Activated naive CD8-positive, alpha-beta T cell treated with anti-CD3 and anti-CD28 coated beads, Interleukin-2, amount 50 U/mL, for 24 hours (primary cell): ENCODE data around the gene SERPIND1.
"Not testable (repeated sequence)": the region's sequence is repeated elsewhere in the genome, so short reads cannot be mapped to it uniquely, and the experiment has no call there.

Source experiments
- ATAC-seq: fragments of 150-1000 bp; cut with Tn5 transposase; one replicate; pipeline ENCODE4 v1.10.0; 2021
- DNase-seq: peaks from one replicate; pipeline ENCODE4 v3.0.0; 2021
- H3K27ac Mint-ChIP-seq: one replicate; pipeline ENCODE4 v1.8.0; 2021; ENCODE audit warnings: mild to moderate bottlenecking, mixed read lengths
- H3K27me3 Mint-ChIP-seq: one replicate; pipeline ENCODE4 v1.8.0; 2021; ENCODE audit warnings: mixed read lengths
- H3K36me3 Mint-ChIP-seq: one replicate; pipeline ENCODE4 v1.8.0; 2021; ENCODE audit warnings: low read depth, mixed read lengths
- H3K4me1 Mint-ChIP-seq: one replicate; pipeline ENCODE4 v1.8.0; 2021; ENCODE audit warnings: mixed read lengths
- H3K4me3 Mint-ChIP-seq: one replicate; pipeline ENCODE4 v1.8.0; 2021; ENCODE audit warnings: mild to moderate bottlenecking, moderate library complexity, mixed read lengths
- H3K9me3 Mint-ChIP-seq: one replicate; pipeline ENCODE4 v1.8.0; 2021; ENCODE audit warnings: mixed read lengths

The SERPIND1 gene

DNA sequence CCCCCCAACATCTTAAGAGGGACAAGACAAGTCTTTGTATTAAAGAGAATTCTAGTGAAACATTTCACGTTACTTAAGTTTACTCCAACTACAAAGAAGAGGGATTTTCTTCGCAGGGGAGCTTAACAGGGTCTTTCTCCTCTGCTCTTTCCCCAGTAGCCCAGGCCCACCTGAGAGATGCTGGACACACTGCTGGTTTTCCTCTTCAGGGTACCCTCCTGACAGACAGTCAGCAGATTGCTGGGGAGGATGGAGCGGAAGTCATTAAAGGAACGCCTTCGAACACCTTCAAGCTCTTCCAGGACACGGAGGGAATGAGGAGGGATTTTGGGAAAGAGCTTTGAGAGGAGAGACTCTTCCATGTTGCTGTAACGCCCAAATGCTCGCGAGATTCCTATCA is 45.6 kb downstream of the SERPIND1 start:
- Mint-ChIP-seq H3K36me3 (peaks cover 20% of the 10 kb centered on the region), H3K4me3 (no peak overlapping the region), H3K9me3 (no peaks in the 10 kb centered on the region), H3K27me3 (no peaks in the 10 kb centered on the region), H3K27ac (no peak overlapping the region), H3K4me1 (no peaks in the 10 kb centered on the region)
- ATAC-seq (no peak), DNase-seq (no peak)

DNA sequence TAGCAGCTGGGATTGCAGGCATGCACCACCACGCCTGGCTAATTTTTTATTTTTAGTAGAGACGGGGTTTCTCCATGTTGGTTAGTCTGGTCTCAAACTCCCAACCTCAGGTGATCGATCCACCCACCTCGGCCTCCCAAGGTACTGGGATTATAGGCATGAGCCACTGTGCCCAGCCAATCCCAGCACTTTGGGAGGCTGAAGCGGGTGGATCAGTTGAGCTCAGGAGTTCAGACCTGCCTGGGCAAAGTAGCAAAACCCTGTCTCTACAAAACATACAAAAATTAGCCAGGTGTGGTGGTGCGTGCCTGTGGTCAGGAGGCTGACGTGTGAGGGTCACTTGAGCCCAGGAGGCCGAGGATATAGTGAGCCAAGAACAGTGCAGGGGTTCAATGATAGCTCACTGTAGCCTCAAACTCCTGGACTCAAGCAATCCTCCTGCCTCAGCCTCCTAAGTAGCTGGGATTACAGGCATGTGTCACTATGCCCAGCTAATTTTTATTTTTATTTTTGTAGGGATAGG is 47.9 kb downstream of the SERPIND1 start:
- ATAC-seq, DNase-seq, H3K9me3 Mint-ChIP-seq, H3K27me3 Mint-ChIP-seq, H3K27ac Mint-ChIP-seq, H3K4me3 Mint-ChIP-seq, H3K4me1 Mint-ChIP-seq: not testable (repeated sequence)
- H3K36me3 Mint-ChIP-seq = peaks cover 14% of the 10 kb centered on the region

DNA sequence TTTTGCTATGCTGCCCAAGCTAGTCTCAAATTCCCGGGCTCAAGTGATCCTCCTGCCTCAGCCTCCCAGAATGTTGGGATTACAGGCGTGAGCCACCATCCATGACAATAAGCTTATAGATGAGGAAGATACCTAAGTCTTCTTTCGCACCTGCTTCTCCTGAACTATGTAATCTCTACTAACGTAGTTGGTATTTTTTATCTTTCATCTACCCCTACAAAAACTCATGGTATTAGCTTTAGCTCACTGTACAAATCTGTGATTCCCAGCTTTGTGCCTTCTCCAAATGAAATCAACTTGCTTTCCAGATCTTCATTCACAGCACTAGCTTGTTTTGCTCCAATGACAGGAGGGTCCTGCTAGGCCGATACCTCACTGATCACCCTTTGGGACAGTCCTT is 48.3 kb downstream of the SERPIND1 start:
- Mint-ChIP-seq H3K4me3 (no peak overlapping the region), H3K27ac (no peak overlapping the region), H3K36me3 (peaks cover 13% of the 10 kb centered on the region), H3K4me1 (no peaks in the 10 kb centered on the region), H3K9me3 (no peaks in the 10 kb centered on the region), H3K27me3 (no peaks in the 10 kb centered on the region)
- no peak for ATAC-seq
- no peak for DNase-seq

DNA sequence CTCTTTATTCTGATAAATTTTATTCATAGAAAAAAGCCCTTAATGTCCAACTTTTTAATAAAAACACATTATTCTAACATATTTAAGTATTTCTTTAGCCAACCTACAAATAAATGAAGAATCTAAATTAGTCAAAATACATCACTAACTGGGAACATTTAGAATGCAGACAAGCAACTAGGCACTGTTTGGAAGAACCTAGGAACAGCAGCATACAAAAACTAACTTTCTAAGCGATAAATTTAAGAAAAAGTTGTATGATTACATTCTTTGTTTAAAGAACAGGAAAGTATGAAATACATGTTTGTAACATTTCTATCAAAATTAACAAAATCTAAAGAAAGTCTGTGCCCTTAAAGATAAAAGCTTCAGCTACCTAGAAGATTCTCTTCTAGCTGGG is 49.4 kb downstream of the SERPIND1 start:
- Mint-ChIP-seq H3K36me3 (peaks cover 13% of the 10 kb centered on the region), H3K9me3 (no peaks in the 10 kb centered on the region), H3K27me3 (no peaks in the 10 kb centered on the region), H3K4me1 (no peaks in the 10 kb centered on the region), H3K27ac (no peak overlapping the region), H3K4me3 (no peak overlapping the region)
- no peak for ATAC-seq
- DNase-seq = no peak

DNA sequence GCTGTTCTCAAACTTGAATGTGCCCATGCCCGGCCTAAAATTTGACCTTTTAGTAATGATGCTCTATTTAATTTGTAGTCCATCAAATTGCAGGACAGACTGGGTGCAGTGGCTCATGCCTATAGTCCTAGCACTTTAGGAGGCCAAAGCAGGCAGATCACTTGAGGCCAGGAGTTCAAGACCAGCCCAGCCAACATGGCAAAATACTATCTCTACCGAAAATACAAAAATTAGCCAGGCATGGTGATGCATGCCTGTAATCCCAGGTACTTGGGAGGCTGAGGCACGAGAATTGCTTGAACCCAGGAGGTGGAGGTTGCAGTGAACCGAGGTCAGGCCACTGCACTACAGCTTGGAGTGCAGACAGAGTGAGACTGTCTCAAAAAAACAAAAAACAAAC is 51.3 kb downstream of the SERPIND1 start:
- not testable (repeated sequence) for H3K27ac Mint-ChIP-seq, H3K9me3 Mint-ChIP-seq, H3K27me3 Mint-ChIP-seq, DNase-seq, ATAC-seq, H3K4me3 Mint-ChIP-seq, H3K4me1 Mint-ChIP-seq
- peaks cover 17% of the 10 kb centered on the region for H3K36me3 Mint-ChIP-seq

DNA sequence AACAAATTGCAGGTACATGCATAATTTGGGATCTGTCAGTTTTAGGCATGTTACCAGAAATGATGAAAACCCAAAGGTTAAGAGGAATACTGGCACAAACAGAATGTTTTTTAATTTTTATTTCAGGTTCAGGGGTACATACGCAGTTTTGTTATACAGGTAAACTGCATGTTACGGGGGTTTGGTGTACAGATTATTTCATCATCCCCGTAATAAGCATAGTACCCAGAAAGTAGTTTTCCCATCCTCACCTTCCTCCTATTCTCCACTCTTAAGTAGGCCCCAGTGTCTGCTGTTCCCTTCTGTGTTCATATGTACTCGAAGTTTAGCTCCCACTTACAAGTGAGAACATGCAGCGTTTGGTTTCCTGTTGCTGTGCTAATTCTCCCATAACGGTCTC is 51.7 kb downstream of the SERPIND1 start:
- no peaks in the 10 kb centered on the region for H3K27me3 Mint-ChIP-seq
- H3K4me3 Mint-ChIP-seq = no peak overlapping the region
- H3K9me3 Mint-ChIP-seq = no peaks in the 10 kb centered on the region
- no peak for ATAC-seq
- no peaks in the 10 kb centered on the region for H3K4me1 Mint-ChIP-seq
- peaks cover 21% of the 10 kb centered on the region for H3K36me3 Mint-ChIP-seq
- H3K27ac Mint-ChIP-seq = no peak overlapping the region
- no peak for DNase-seq

DNA sequence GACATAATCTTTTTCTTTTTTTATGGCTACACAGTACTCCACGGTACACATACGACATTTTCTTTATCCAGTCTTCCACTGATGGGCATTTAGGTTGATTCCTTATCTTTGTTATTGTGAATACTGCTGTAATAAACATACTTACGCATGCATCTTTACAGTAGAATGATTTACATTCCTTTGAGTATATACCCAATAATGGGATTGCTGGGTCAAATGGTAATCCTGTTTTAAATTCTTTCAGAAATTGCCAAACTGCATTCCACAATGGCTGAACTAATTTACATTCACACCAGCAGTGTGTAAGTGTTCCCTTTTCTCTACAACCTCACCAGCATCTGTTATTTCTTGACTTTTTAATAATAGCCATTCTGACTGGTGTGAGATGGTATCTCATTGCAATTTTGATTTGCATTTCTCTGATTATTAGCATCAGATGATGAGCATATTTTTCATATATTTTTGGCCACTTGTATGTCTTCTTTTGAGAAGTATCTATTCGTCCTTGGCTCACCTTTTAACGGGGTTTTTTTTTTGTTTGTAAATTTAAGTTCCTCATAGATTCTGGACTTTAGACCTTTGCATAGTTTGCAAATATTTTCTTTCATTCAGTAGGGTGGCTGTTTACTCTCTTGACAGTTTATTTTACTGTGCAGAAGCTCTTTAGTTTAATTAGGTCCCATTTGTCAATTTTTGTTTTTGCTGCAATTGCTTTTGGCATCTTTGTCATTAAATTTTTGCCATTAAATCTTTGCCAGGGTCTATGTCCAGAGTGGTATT is 52.6 kb downstream of the SERPIND1 start:
- peaks cover 25% of the 10 kb centered on the region for H3K36me3 Mint-ChIP-seq
- not testable (repeated sequence) for H3K4me3 Mint-ChIP-seq, H3K27me3 Mint-ChIP-seq, H3K9me3 Mint-ChIP-seq, H3K27ac Mint-ChIP-seq, H3K4me1 Mint-ChIP-seq, ATAC-seq, DNase-seq

DNA sequence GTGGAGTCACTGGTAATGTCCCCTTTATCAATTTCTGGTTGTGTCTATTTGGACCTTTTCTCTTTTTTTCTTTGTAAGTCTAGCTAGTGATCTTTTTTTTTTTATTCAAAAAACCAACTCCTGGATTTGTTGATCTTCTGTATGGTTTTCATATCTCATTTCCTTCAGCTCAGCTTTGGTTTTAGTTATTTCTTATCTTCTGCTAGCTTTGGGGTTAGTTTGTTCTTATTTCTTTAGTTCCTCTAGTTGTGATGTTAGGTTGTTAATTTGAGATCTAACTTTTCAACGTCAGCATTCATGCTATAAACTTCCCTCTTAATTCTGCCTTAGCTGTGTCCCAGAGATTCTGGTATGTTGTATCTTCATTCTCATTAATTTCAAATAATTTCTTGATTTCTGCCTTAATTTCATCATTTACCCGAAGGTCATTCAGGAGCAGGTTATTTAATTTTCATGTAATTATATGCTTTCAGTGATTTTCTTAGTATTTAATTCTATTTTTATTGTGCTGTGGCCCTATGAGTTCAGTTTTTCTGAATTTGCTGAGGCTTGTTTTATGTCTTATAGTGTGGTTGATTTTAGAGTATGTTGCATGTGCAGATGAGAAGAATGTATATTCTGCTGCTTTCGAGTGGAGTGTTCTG is 55.7 kb downstream of the SERPIND1 start:
- Mint-ChIP-seq H3K36me3 (peaks cover 33% of the 10 kb centered on the region), H3K27me3 (no peaks in the 10 kb centered on the region), H3K27ac (no peak overlapping the region), H3K9me3 (no peaks in the 10 kb centered on the region), H3K4me1 (no peaks in the 10 kb centered on the region), H3K4me3 (no peak overlapping the region)
- DNase-seq (no peak), ATAC-seq (no peak)

DNA sequence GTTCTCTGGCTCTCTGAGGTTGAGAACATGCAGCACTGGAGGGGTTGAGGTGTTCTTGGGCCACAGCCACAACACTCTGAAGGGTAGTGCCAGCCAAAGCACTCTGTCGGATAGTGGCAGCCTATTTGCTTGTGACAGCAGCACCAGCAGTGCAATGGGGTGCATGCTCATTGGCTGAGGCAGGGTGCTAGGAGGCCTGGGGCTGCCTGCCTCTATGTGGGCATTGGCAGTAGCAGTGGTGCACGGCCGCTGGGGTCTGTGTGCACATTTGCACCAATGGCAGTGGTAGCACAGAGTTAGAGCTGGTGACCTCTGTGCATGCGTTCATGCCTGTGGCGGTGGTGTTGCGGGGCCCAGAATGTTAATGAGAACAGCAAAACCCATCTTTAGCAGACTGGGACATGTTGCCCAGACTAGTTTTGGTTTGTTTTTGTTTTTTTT is 59.3 kb downstream of the SERPIND1 start:
- DNase-seq = no peak
- no peak overlapping the region for H3K27ac Mint-ChIP-seq
- peaks cover 28% of the 10 kb centered on the region for H3K36me3 Mint-ChIP-seq
- H3K4me3 Mint-ChIP-seq = no peak overlapping the region
- H3K27me3 Mint-ChIP-seq = no peaks in the 10 kb centered on the region
- H3K9me3 Mint-ChIP-seq = no peaks in the 10 kb centered on the region
- no peak for ATAC-seq
- H3K4me1 Mint-ChIP-seq = peaks cover 10% of the 10 kb centered on the region

DNA sequence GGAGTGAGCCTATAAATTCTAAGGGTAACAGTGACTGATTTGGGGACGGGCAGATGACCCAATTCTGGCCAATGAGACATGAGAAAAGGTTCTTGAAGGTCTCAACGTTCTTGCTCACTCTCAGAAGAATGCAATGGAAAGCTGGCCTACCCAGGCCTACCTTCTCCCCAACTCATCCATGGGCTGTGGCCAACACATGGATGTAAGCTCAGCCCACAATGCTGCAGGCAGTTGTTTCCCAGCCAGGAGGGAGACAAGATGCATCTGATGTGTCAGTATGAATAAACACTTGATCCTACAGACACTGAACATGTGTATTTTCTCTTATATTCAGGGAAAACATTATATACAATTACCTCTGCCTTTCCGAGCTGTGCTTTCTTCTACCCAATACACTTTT is 60.3 kb downstream of the SERPIND1 start:
- peaks cover 12% of the 10 kb centered on the region for H3K4me1 Mint-ChIP-seq
- DNase-seq = no peak
- H3K27me3 Mint-ChIP-seq = no peaks in the 10 kb centered on the region
- peaks cover 26% of the 10 kb centered on the region for H3K36me3 Mint-ChIP-seq
- no peak for ATAC-seq
- no peak overlapping the region for H3K4me3 Mint-ChIP-seq
- H3K27ac Mint-ChIP-seq = no peak overlapping the region
- H3K9me3 Mint-ChIP-seq = no peaks in the 10 kb centered on the region

DNA sequence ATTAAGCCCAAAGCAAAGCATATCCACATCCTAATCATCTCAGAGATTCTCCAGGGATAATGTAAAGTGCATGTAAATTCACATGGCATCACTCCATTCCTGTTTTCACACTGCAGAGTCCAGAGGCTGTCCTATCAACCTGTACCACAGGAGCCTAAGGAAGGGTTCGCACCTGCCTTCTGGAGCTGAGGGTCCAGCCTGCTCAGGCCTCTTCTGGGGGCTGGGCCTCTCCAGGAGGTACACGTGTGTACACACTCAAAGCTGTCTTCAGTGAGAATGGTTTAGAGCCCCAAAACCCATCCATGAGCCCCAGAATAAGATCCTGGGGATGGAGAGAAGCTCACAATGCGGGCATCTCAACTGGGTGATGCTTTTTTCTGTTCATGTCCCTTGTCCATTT is 60.8 kb downstream of the SERPIND1 start:
- ATAC-seq = no peak
- H3K4me3 Mint-ChIP-seq = no peak overlapping the region
- no peaks in the 10 kb centered on the region for H3K27me3 Mint-ChIP-seq
- no peak overlapping the region for H3K27ac Mint-ChIP-seq
- H3K36me3 Mint-ChIP-seq = peaks cover 21% of the 10 kb centered on the region
- peaks cover 13% of the 10 kb centered on the region for H3K4me1 Mint-ChIP-seq
- H3K9me3 Mint-ChIP-seq = no peaks in the 10 kb centered on the region
- DNase-seq = no peak
